CD4-positive, alpha-beta T cell treated with Interleukin-6 for 4 hours (primary cell): ENCODE measurements around the gene CELA1.
"Not testable (repeated sequence)": the region's sequence is repeated elsewhere in the genome, so short reads cannot be mapped to it uniquely, and the experiment has no call there.

Experiments used
- DNase-seq: peaks from one replicate; pipeline ENCODE4 v3.0.0-alpha.2; 2020; ENCODE audit warnings: mixed read lengths

Gene CELA1

DNA sequence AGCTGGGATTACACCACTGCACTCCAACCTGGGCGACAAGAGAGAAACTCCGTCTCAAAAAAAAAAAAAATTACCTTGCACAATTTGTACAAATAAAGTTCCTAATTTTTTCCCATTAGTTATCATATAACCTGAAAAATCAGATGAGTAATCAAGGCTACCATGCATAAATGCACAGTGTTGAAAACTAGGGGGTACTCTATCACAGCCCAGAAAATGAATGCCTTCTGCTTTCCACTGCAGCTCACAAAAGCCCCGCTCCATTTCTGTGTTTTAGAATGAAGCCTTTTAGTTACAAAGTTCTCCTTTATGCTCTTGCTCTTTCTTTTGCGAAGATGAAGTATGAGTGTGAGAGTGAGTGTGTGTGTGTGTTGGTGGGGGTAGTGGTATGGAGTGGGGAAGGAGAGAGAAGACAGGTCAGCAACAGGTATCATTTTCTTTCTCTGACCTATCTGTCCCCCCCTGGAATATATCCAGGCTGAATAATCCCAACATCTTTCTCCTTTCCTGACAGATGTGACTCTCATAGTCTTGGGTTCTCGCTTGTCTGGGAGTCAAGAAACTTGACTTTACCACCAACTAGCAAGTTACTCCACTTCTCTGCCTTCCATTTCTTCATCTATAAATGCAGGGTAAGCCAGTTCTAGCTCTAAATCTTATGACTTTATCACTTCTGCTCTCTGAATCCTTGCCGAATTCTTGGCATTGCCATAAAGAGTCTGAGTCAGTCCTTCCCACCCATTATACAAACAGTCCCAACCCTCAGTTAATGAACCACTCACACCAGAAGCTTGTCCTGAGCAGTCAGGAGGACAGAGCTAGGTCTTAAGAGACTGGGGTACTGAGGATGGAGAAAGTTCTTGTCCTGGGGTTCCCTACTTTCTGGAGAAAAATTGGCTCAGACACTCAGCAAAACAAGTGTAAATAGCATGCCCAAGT, 38.6 kb downstream of the CELA1 start:
- DNase-seq, result peak; percentile 10

- no peak for DNase-seq
These were observed 40.0 kb downstream of the CELA1 start for GRCh38 chr12:51306507-51306906.

DNA sequence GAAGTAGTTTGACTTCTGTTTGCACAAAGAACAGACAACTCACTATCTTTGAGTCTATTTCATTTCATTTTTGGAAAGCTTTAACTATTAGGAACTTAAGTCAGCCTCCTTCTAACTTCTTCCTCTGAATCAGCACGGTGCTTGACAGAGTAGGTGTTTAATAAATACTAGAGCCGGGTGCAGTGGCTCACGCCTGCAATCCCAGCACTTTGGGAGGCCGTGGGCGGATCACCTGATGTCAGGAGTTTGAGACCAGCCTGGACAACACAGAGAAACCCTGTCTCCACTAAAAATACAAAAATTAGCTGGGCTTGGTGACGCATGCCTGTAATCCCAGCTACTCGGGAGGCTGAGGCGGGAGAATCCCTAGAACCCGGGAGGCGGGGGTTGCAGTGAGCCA, 45.7 kb downstream of the CELA1 start:
- DNase-seq, result not testable (repeated sequence)

- DNase-seq, result no peak
These were observed 50.8 kb downstream of the CELA1 start for GRCh38 chr12:51295651-51296050.

- DNase-seq, result not testable (repeated sequence)
These were observed 52.4 kb downstream of the CELA1 start for GRCh38 chr12:51294097-51294496.

GRCh38 chr12:51293696-51294095, 52.8 kb downstream of the CELA1 start:
- DNase-seq, result no peak

- peak; percentile 21 for DNase-seq
These were observed 54.6 kb downstream of the CELA1 start for GRCh38 chr12:51291603-51292513.

DNA sequence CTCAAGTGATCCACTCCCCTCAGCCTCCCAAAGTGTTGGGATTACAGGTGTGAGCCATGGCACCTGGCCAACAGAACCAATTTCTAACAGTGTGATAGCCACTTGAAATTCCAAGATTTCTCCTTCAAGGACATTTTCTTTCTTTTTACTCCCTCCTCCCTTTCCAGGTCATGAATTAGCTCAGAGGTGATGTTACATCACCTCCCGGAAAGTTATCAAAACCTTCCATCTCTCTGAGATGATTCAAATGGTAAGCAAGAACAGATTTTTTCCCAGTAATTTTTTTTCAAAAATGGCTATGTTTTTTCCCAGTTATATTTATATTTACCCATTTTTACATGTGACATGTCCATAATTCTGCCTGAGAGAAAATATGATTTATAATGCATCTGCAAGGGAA, 60.6 kb downstream of the CELA1 start:
- no peak for DNase-seq

DNA sequence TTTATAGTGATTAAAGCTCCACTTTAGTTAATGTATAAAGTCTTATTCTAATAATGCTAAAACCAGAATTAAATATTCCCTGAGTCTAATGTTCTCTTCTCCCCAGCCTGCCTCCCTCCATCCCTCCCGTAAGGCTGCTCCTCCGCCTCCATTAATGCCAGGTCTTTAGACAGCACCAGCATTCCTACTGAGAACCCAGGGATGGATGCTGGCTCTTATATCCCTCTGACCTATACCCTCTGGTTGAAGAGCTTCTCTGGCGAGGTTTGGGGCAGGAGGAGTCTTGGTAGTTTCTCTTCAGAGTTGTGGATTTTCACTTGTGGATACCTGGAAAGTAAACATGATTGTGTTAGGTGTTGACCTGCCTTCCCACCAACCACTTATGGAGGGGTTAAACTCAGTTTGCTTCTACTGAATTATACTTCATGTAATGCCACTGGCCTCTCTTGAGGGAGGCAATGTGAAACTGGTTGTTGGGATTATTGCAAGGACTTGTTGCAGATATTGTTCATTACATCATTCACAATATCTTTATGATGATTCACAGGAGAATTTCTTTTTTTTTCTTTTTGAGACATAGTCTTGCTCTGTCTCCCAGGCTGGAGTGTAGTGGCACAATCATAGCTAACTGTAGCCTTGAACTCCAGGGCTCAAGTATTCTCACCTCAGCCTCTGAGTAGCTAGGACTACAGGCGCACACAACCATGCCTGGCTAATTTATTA, 65.1 kb downstream of the CELA1 start:
- no peak for DNase-seq
